ENCODE measurements around the gene NEU3.

DNA sequence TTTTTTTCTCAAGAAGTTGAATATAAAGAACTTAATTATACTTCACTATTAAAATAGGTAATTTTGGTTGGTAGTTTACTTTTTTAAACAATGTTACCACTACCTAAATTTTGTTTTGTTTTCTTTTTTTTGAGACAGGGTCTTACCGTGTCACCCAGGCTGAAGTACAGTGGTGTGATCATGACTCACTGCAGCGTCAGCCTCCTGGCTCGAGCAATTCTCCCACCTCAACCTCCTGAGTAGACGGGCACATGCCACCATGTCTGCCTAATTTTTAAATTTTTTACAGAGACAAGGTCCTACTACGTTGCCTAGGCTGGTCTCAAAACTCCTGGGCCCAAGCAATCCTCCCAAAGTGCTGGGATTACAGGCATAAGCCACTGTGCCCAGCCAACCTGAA is 22.1 kb upstream of the NEU3 start:
- TF ChIP-seq ARNTL (CRISPR knock-in tag; IDR thresholded peaks at IDR 0.05; ENCODE audit: borderline replicate concordance, low read depth) = no peak
- TF ChIP-seq, protein P1, sequence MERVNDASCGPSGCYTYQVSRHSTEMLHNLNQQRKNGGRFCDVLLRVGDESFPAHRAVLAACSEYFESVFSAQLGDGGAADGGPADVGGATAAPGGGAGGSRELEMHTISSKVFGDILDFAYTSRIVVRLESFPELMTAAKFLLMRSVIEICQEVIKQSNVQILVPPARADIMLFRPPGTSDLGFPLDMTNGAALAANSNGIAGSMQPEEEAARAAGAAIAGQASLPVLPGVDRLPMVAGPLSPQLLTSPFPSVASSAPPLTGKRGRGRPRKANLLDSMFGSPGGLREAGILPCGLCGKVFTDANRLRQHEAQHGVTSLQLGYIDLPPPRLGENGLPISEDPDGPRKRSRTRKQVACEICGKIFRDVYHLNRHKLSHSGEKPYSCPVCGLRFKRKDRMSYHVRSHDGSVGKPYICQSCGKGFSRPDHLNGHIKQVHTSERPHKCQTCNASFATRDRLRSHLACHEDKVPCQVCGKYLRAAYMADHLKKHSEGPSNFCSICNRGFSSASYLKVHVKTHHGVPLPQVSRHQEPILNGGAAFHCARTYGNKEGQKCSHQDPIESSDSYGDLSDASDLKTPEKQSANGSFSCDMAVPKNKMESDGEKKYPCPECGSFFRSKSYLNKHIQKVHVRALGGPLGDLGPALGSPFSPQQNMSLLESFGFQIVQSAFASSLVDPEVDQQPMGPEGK (CRISPR knock-in tag; IDR thresholded peaks at IDR 0.05; ENCODE audit: borderline replicate concordance) = no peak
- TF ChIP-seq TOX (CRISPR knock-in tag; IDR thresholded peaks at IDR 0.05; ENCODE audit: borderline replicate concordance) = no peak
- TF ChIP-seq ISL1 (CRISPR knock-in tag; IDR thresholded peaks at IDR 0.05) = no peak

Data from SK-N-SH treated with all-trans-retinoic acid at 6 μM for 48 hours (cell line).